H9 (cell line): ENCODE data around the gene SLC23A3. TPM values are rescaled to one million over a fixed set of nuclear protein-coding genes. Genes with fewer than 3 reads are reported as not detected.

Experiments
- DNase-seq: peaks from one replicate; pipeline ENCODE4 v3.0.0-alpha.2; 2017
- H2AFZ ChIP-seq: one replicate; pipeline ENCODE4 v1.6.1; 2013; ENCODE audit warnings: mild to moderate bottlenecking, low read length, control low read depth, moderate library complexity
- H2AK5ac ChIP-seq: 2 replicates; pipeline ENCODE4 v1.6.1; 2013; ENCODE audit warnings: low read length, control low read depth, mixed read lengths; ENCODE audit not compliant: insufficient read length
- H2BK120ac ChIP-seq: one replicate; pipeline ENCODE4 v1.6.1; 2013; ENCODE audit warnings: low read depth, mild to moderate bottlenecking, low read length, control low read depth, inconsistent platforms; ENCODE audit not compliant: poor library complexity, severe bottlenecking
- H2BK12ac ChIP-seq: 2 replicates; pipeline ENCODE4 v1.6.1; 2013; ENCODE audit warnings: low read length, control low read depth, mixed read lengths, low read depth; ENCODE audit not compliant: insufficient read length
- H2BK15ac ChIP-seq: 2 replicates; pipeline ENCODE4 v1.6.1; 2013; ENCODE audit warnings: low read depth, low read length, control low read depth
- H2BK20ac ChIP-seq: one replicate; pipeline ENCODE4 v1.6.1; 2013; ENCODE audit warnings: low read depth, mild to moderate bottlenecking, low read length, control low read depth, inconsistent platforms; ENCODE audit not compliant: poor library complexity, severe bottlenecking
- H2BK5ac ChIP-seq: 2 replicates; pipeline ENCODE4 v1.6.1; 2013; ENCODE audit warnings: low read length, control low read depth, mixed read lengths; ENCODE audit not compliant: insufficient read length
- H3K14ac ChIP-seq: 2 replicates; pipeline ENCODE4 v1.6.1; 2013; ENCODE audit warnings: low read length, control low read depth; ENCODE audit not compliant: insufficient read depth
- H3K18ac ChIP-seq: 2 replicates; pipeline ENCODE4 v1.6.1; 2013; ENCODE audit warnings: low read depth, mild to moderate bottlenecking, mixed read lengths, low read length, control low read depth; ENCODE audit not compliant: insufficient read length
- H3K23ac ChIP-seq: 2 replicates; pipeline ENCODE4 v1.6.1; 2013; ENCODE audit warnings: low read length, control low read depth, mixed read lengths, low read depth; ENCODE audit not compliant: insufficient read length
- H3K23me2 ChIP-seq: 2 replicates; pipeline ENCODE4 v1.6.1; 2013; ENCODE audit warnings: low read depth, mild to moderate bottlenecking, mixed read lengths, low read length, control low read depth; ENCODE audit not compliant: insufficient read length, poor library complexity, severe bottlenecking
- H3K27ac ChIP-seq: 2 replicates; pipeline ENCODE4 v1.5.1; 2013; ENCODE audit warnings: low read length, control low read depth, mixed read lengths, low read depth; ENCODE audit not compliant: insufficient read length
- H3K27me3 ChIP-seq: 2 replicates; pipeline ENCODE4 v1.6.1; 2013; ENCODE audit warnings: low read length, control low read depth, inconsistent platforms; ENCODE audit not compliant: insufficient read depth
- H3K4ac ChIP-seq: 2 replicates; pipeline ENCODE4 v1.6.1; 2013; ENCODE audit warnings: low read depth, mild to moderate bottlenecking, control low read depth, inconsistent platforms, low read length, moderate library complexity
- H3K4me1 ChIP-seq: 2 replicates; pipeline ENCODE4 v1.6.1; 2013; ENCODE audit warnings: low read length, control low read depth, inconsistent platforms; ENCODE audit not compliant: insufficient read depth
- H3K4me2 ChIP-seq: 2 replicates; pipeline ENCODE4 v1.6.1; 2013; ENCODE audit warnings: low read length, control low read depth, mixed read lengths; ENCODE audit not compliant: insufficient read length, insufficient read depth
- H3K56ac ChIP-seq: 2 replicates; pipeline ENCODE4 v1.6.1; 2013; ENCODE audit warnings: low read depth, mild to moderate bottlenecking, mixed read lengths, low read length, control low read depth; ENCODE audit not compliant: insufficient read length
- H3K79me1 ChIP-seq: 2 replicates; pipeline ENCODE4 v1.6.1; 2013; ENCODE audit warnings: low read depth, mild to moderate bottlenecking, moderate library complexity, low read length, control low read depth, inconsistent platforms; ENCODE audit not compliant: insufficient read depth, poor library complexity, severe bottlenecking
- H3K79me2 ChIP-seq: 2 replicates; pipeline ENCODE4 v1.6.1; 2013; ENCODE audit warnings: low read length, control low read depth, inconsistent platforms; ENCODE audit not compliant: insufficient read depth
- H3K9ac ChIP-seq: 2 replicates; pipeline ENCODE4 v1.6.1; 2013; ENCODE audit warnings: low read length, control low read depth, mixed read lengths; ENCODE audit not compliant: insufficient read length; ENCODE audit errors: extremely low read depth
- H3K9me3 ChIP-seq: one replicate; pipeline ENCODE4 v1.6.1; 2013; ENCODE audit warnings: low read depth, low read length, inconsistent platforms; ENCODE audit not compliant: control insufficient read depth
- H3T11ph ChIP-seq: one replicate; pipeline ENCODE4 v1.6.1; 2013; ENCODE audit warnings: mild to moderate bottlenecking, low read length, control low read depth, inconsistent platforms
- H4K20me1 ChIP-seq: one replicate; pipeline ENCODE4 v1.6.1; 2013; ENCODE audit not compliant: control insufficient read depth, insufficient read length, insufficient read depth
- H4K5ac ChIP-seq: 2 replicates; pipeline ENCODE4 v1.6.1; 2013; ENCODE audit warnings: low read depth, mild to moderate bottlenecking, mixed read lengths, low read length, control low read depth; ENCODE audit not compliant: insufficient read length
- H4K8ac ChIP-seq: replicated peaks from 2 replicates; pipeline ENCODE4 v1.6.1; 2013; ENCODE audit warnings: low read length, control low read depth, mixed read lengths, low read depth; ENCODE audit not compliant: insufficient read length
- H4K91ac ChIP-seq: 2 replicates; pipeline ENCODE4 v1.6.1; 2013; ENCODE audit warnings: low read depth, mild to moderate bottlenecking, moderate library complexity, mixed read lengths, low read length, control low read depth; ENCODE audit not compliant: insufficient read length
- H3K27ac Mint-ChIP-seq, 3 experiments: 2 replicates in 2 of 3; 3 replicates in 1 of 3; pipeline ENCODE4 v1.8.0; 2020 to 2021; ENCODE audit warnings: mixed read lengths in 3 of 3, mild to moderate bottlenecking in 1 of 3, moderate library complexity in 1 of 3
- H3K27me3 Mint-ChIP-seq: 2 replicates; pipeline ENCODE4 v1.8.0; 2021; ENCODE audit warnings: low read depth, mild to moderate bottlenecking, moderate library complexity, mixed read lengths
- H3K36me3 Mint-ChIP-seq, 3 experiments: 2 replicates in 2 of 3; 3 replicates in 1 of 3; pipeline ENCODE4 v1.8.0; 2020 to 2021; ENCODE audit warnings: low read depth in 3 of 3, mixed read lengths in 3 of 3; ENCODE audit not compliant: insufficient read depth in 1 of 3
- H3K4me1 Mint-ChIP-seq, 2 experiments: 2 replicates each; pipeline ENCODE4 v1.8.0; 2020; ENCODE audit warnings: mixed read lengths in 2 of 2
- H3K4me3 Mint-ChIP-seq, 2 experiments: 2 replicates in 1 of 2; 3 replicates in 1 of 2; pipeline ENCODE4 v1.8.0; 2020 to 2021; ENCODE audit warnings: mild to moderate bottlenecking in 2 of 2, mixed read lengths in 2 of 2, moderate library complexity in 1 of 2
- H3K9me3 Mint-ChIP-seq, 2 experiments: 2 replicates in 1 of 2; 3 replicates in 1 of 2; pipeline ENCODE4 v1.8.0; 2020; ENCODE audit warnings: mild to moderate bottlenecking in 2 of 2, mixed read lengths in 2 of 2, moderate library complexity in 1 of 2
- CTCF ChIP-seq: fragments of 200-600 bp; sonication (generic); conservative IDR thresholded peaks from 3 replicates; pipeline ENCODE4 v1.8.0; 2021; ENCODE audit warnings: antibody characterized with exemption, mild to moderate bottlenecking
- WGBS: extraction: QIAGEN DNeasy Blood & Tissue Kit; methylation state at CpG from one replicate; pipeline ENCODE4 v1.1.7; 2013; ENCODE audit warnings: missing lambda C conversion rate, low lambda C conversion rate, mixed read lengths; ENCODE audit not compliant: insufficient read length; ENCODE audit errors: extremely low coverage; 5-methylcytosine and 5-hydroxymethylcytosine counted together
- total RNA-seq: library from RNA; stranded (reverse); gene quantifications from 2 replicates; pipeline ENCODE4 v1.2.1, GENCODE V29; 2021

SLC23A3 gene
- total RNA-seq, 1 experiment from 2014 or later = 1.2 TPM

- Histone ChIP-seq H2BK15ac (no peak overlapping the region), H2BK5ac (no peak overlapping the region), H3K79me2 (no peaks in the 10 kb centered on the region), H2BK120ac (no peak overlapping the region), H4K91ac (no peak overlapping the region), H2AK5ac (no peak overlapping the region), H3K18ac (no peak overlapping the region), H4K5ac (no peak overlapping the region), H3K27ac (no peak overlapping the region), H2BK12ac (no peak overlapping the region), H3K4ac (no peak overlapping the region), H3K79me1 (no peaks in the 10 kb centered on the region), H2AFZ (no peak overlapping the region), H4K20me1 (no peaks in the 10 kb centered on the region), H3K23ac (no peak overlapping the region), H4K8ac (no peak overlapping the region), H3K4me2 (no peak overlapping the region), H3K23me2 (peaks cover 16% of the 10 kb centered on the region), H3K9me3 (no peaks in the 10 kb centered on the region), H3T11ph (no peak overlapping the region), H3K9ac (no peak overlapping the region), H3K4me1 (no peaks in the 10 kb centered on the region), H3K56ac (no peak overlapping the region), H2BK20ac (no peak overlapping the region), H3K14ac (no peak overlapping the region), H3K27me3 (no peaks in the 10 kb centered on the region)
- TF ChIP-seq CTCF = no peak
- Mint-ChIP-seq H3K9me3 (no peaks in the 10 kb centered on the region; a peak in 2 of 5 replicates), H3K4me1 (peaks cover 9 to 13% of the 10 kb centered on the region in 2 experiments), H3K27ac (no peak overlapping the region; a peak in 1 of 7 replicates), H3K4me3 (no peak overlapping the region; a peak in 1 of 5 replicates), H3K36me3 (peaks cover 8 to 26% (median 23%) of the 10 kb centered on the region in 3 experiments), H3K27me3 (no peaks in the 10 kb centered on the region; the same call in 1 of the 2 replicates)
- no CpG with 5 or more reads among the region's 6 CpGs for WGBS
- no peak for DNase-seq
Observed at GRCh38 chr2:219173176-219173575, 3.3 kb upstream of the SLC23A3 start.
